CD4-positive, alpha-beta T cell treated with Interleukin-17A for 1 hour (primary cell): ENCODE measurements around the gene CWC25.
"Not testable (repeated sequence)": the region's sequence is repeated elsewhere in the genome, so short reads cannot be mapped to it uniquely, and the experiment has no call there.

Experiments used
- DNase-seq: peaks from one replicate; pipeline ENCODE4 v3.0.0-alpha.2; 2020

CWC25 gene

GRCh38 chr17:38824899-38825761 lies at the start of gene CWC25:
TSS of gene CWC25 (minus strand) at chr17:38825321. CDS start at chr17:38825183, 138 bp downstream.
- DNase-seq, result peak; percentile 98

- no peak for DNase-seq
These were observed 48.7 kb upstream of the CWC25 start for GRCh38 chr17:38873640-38874380.

GRCh38 chr17:38872671-38873385 lies 47.7 kb upstream of the CWC25 start:
- no peak for DNase-seq

GRCh38 chr17:38872027-38872511 lies 46.9 kb upstream of the CWC25 start:
- peak; percentile 46 for DNase-seq

- peak; percentile 70 for DNase-seq
These were observed 46.3 kb upstream of the CWC25 start for GRCh38 chr17:38871247-38872015.

- DNase-seq, result peak; percentile 72
These were observed 45.4 kb upstream of the CWC25 start for GRCh38 chr17:38870259-38871165.

- peak; percentile 91 for DNase-seq
These were observed 44.6 kb upstream of the CWC25 start, which contains the start of gene LASP1 for GRCh38 chr17:38869526-38870258. TSS of gene LASP1 (plus strand) at chr17:38870058. CDS start at chr17:38870190, 132 bp downstream.

- DNase-seq, result peak; percentile 92
These were observed 43.9 kb upstream of the CWC25 start for GRCh38 chr17:38868817-38869525.

- no peak for DNase-seq
These were observed 43.1 kb upstream of the CWC25 start for GRCh38 chr17:38867968-38868816.

GRCh38 chr17:38867179-38867967 lies 42.3 kb upstream of the CWC25 start:
- DNase-seq, result peak; percentile 79

- DNase-seq, result no peak
These were observed 39.7 kb upstream of the CWC25 start for GRCh38 chr17:38864636-38865398.

GRCh38 chr17:38861399-38861843 lies 36.3 kb upstream of the CWC25 start:
- DNase-seq, result no peak

GRCh38 chr17:38857271-38857670 lies 32.1 kb upstream of the CWC25 start:
- DNase-seq, result no peak

- not testable (repeated sequence) for DNase-seq
These were observed 30.1 kb upstream of the CWC25 start for GRCh38 chr17:38855101-38855714.

GRCh38 chr17:38853292-38854219 lies 28.4 kb upstream of the CWC25 start, which contains the start of gene RPL23:
TSS of gene RPL23 (minus strand) at chr17:38853721. CDS start at chr17:38853710, 11 bp downstream.
- DNase-seq, result peak; percentile 95
